Testis (tissue), 3 donors: ENCODE results near the gene FOXC1. TPM values are rescaled to one million over a fixed set of nuclear protein-coding genes. Genes with fewer than 3 reads are reported as not detected.

Source experiments
- DNase-seq: peaks from one replicate; pipeline ENCODE4 v3.0.0-alpha.2; 2019
- H3K27ac ChIP-seq, 2 donors: fragments of 200-600 bp; sonication (generic); one replicate each; pipeline ENCODE4 v1.5.1; 2019
- H3K27me3 ChIP-seq: fragments of 200-600 bp; sonication (generic); one replicate; pipeline ENCODE4 v1.5.1; 2019
- H3K36me3 ChIP-seq: fragments of 200-600 bp; sonication (generic); one replicate; pipeline ENCODE4 v1.5.1; 2017; ENCODE audit warnings: low read depth; ENCODE audit errors: missing control alignments
- H3K4me1 ChIP-seq: fragments of 200-600 bp; sonication (generic); one replicate; pipeline ENCODE4 v1.5.1; 2019
- H3K4me3 ChIP-seq, 2 donors: fragments of 200-600 bp; sonication (generic); one replicate each; pipeline ENCODE4 v1.5.1; 2017 to 2019
- H3K9me3 ChIP-seq: fragments of 200-600 bp; sonication (generic); one replicate; pipeline ENCODE4 v1.5.1; 2017
- POLR2A ChIP-seq: fragments of 450-650 bp; IDR thresholded peaks from one replicate; pipeline ENCODE4 v1.6.1; 2017; ENCODE audit warnings: antibody characterized with exemption, mild to moderate bottlenecking, moderate library complexity
- WGBS, 2 donors: methylation state at CpG; one replicate each; pipeline ENCODE4 v1.1.5; 2018; 5-methylcytosine and 5-hydroxymethylcytosine counted together
- intact Hi-C: fragments of 100-400 bp; cut with DNase I; formaldehyde crosslinking; loops from one replicate; pipeline ENCODE4 v1.15.1; 2023; ENCODE audit warnings: low total_unique reads
- polyA plus RNA-seq: library from polyadenylated mRNA; stranded (reverse); fragments of 350-450 nt; fragmentation: Illumina TruSeq; extraction: RNeasy Lipid Tissue Mini Kit (QIAGEN cat#74804); gene quantifications from one replicate; pipeline ENCODE4 v1.2.3, GENCODE V29; 2014; ENCODE audit warnings: low read depth, low replicate concordance; ENCODE audit not compliant: insufficient read depth
- total RNA-seq, 2 donors: library from RNA; depleted of rRNA; stranded (reverse); fragments of >200 nt; gene quantifications; one replicate each; pipeline ENCODE4 v1.2.3, GENCODE V29; 2016
- TF ChIP-seq, protein P1 (sequence below), 3 experiments: fragments of 450-650 bp in 2 of 3; fragments of 200-600 bp in 1 of 3; sonication (generic) in 1 of 3; IDR thresholded peaks; one replicate each; pipeline ENCODE4 v1.5.1; 2016 to 2019; ENCODE audit warnings: antibody characterized with exemption in 3 of 3, mild to moderate bottlenecking in 2 of 3, moderate library complexity in 1 of 3

FOXC1 gene
- total and polyA plus RNA-seq, 3 donors from 2014 or later = 4.7 to 10.6 (median 9.4) TPM

GRCh38 chr6:1645466-1646185, 35.9 kb downstream of the FOXC1 start:
- Histone ChIP-seq H3K4me3 (no peak overlapping the region), H3K4me1 (no peaks in the 10 kb centered on the region), H3K27ac (no peak overlapping the region), H3K9me3 (no peaks in the 10 kb centered on the region), H3K36me3 (no peaks in the 10 kb centered on the region), H3K27me3 (no peaks in the 10 kb centered on the region)
- intact Hi-C loops = no loop called here
- no peak for DNase-seq
- WGBS, 2 donors = 88% methylated on average over 13 to 14 of the region's 14 CpGs
- TF ChIP-seq, protein P1, sequence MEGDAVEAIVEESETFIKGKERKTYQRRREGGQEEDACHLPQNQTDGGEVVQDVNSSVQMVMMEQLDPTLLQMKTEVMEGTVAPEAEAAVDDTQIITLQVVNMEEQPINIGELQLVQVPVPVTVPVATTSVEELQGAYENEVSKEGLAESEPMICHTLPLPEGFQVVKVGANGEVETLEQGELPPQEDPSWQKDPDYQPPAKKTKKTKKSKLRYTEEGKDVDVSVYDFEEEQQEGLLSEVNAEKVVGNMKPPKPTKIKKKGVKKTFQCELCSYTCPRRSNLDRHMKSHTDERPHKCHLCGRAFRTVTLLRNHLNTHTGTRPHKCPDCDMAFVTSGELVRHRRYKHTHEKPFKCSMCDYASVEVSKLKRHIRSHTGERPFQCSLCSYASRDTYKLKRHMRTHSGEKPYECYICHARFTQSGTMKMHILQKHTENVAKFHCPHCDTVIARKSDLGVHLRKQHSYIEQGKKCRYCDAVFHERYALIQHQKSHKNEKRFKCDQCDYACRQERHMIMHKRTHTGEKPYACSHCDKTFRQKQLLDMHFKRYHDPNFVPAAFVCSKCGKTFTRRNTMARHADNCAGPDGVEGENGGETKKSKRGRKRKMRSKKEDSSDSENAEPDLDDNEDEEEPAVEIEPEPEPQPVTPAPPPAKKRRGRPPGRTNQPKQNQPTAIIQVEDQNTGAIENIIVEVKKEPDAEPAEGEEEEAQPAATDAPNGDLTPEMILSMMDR (IDR thresholded peaks at IDR 0.05) = no peak
- TF ChIP-seq POLR2A = no peak

DNA sequence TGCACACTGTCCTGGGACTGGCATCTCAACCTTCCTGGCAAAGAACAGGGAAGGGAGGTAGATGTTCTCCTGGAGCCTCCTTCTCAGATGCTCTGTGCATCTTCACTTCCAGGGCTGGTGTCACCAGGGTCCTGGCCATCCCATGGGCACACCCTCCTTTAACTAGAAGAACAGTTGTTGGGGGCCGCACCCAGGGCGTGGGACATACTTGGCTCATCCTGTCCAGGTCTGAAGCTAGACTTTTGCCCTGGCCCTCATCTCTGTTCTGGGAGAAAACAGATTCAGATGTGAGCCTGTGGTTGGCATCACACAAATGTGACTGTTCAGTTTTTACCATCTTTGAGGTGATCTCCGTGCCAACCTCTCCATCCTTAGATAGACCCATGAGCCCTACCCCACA, 41.6 kb downstream of the FOXC1 start:
- DNase-seq = no peak
- no peaks in the 10 kb centered on the region for H3K36me3 ChIP-seq
- intact Hi-C loops = no loop called here
- H3K4me3 ChIP-seq = no peak overlapping the region
- WGBS, 2 donors = 95% methylated on average over 3 of the region's 3 CpGs
- H3K27ac ChIP-seq = no peak overlapping the region
- H3K9me3 ChIP-seq = no peaks in the 10 kb centered on the region
- TF ChIP-seq, protein P1 (IDR thresholded peaks at IDR 0.05) = no peak
- no peak for TF ChIP-seq POLR2A
- no peaks in the 10 kb centered on the region for H3K27me3 ChIP-seq
- H3K4me1 ChIP-seq = no peaks in the 10 kb centered on the region

- Histone ChIP-seq H3K36me3 (no peaks in the 10 kb centered on the region), H3K27me3 (no peaks in the 10 kb centered on the region), H3K27ac (no peak overlapping the region), H3K9me3 (no peaks in the 10 kb centered on the region), H3K4me1 (no peaks in the 10 kb centered on the region), H3K4me3 (no peak overlapping the region)
- WGBS, 2 donors = 90 to 96% methylated on average over 10 of the region's 10 CpGs
- intact Hi-C loops = no loop called here
- TF ChIP-seq, protein P1 (IDR thresholded peaks at IDR 0.05) = no peak
- no peak for TF ChIP-seq POLR2A
- DNase-seq = no peak
Observed at GRCh38 chr6:1652842-1653241, 43.1 kb downstream of the FOXC1 start.

DNA sequence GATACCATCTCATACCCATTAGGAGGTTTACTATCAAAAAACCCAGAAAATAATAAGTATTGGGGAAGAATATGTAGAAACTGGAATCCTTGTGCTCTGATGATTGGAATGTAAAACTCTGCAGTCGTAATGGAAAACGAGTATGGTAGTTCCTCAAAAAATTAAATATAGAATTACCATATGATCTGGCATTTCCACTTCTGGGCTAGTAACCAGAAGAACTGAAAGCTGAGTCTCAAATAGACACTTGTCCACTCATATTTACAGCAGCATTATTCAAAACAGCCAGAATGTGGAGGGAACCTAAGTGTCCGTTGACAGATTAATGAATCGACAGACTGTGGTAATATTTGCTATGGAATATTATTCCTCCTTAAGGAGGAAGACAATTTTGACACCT, 44.3 kb downstream of the FOXC1 start:
- no peak for DNase-seq
- no peaks in the 10 kb centered on the region for H3K27me3 ChIP-seq
- H3K4me1 ChIP-seq = no peaks in the 10 kb centered on the region
- TF ChIP-seq POLR2A = no peak
- TF ChIP-seq, protein P1 (IDR thresholded peaks at IDR 0.05) = no peak
- no peaks in the 10 kb centered on the region for H3K36me3 ChIP-seq
- no peaks in the 10 kb centered on the region for H3K9me3 ChIP-seq
- no peak overlapping the region for H3K4me3 ChIP-seq
- WGBS, 2 donors = 86% methylated on average over 4 of the region's 4 CpGs
- H3K27ac ChIP-seq = no peak overlapping the region
- intact Hi-C loops = no loop called here
